Kidney epithelial cell (primary cell): ENCODE data around the gene HEXIM2. TPM values are rescaled to one million over a fixed set of nuclear protein-coding genes. Genes with fewer than 3 reads are reported as not detected.
A peak's percentile ranks its signal among the peaks of the same experiment; 100 is the strongest.

Experiments
- DNase-seq: peaks from one replicate; pipeline ENCODE4 v3.0.0-alpha.2; 2010; ENCODE audit warnings: low read depth
- H3K27me3 ChIP-seq: 2 replicates; pipeline ENCODE4 v1.6.0; 2011; ENCODE audit warnings: low read length; ENCODE audit not compliant: control insufficient read depth, insufficient read depth
- H3K36me3 ChIP-seq: 2 replicates; pipeline ENCODE4 v1.5.1; 2011; ENCODE audit warnings: low read length; ENCODE audit not compliant: control insufficient read depth, insufficient read depth
- H3K4me3 ChIP-seq: 2 replicates; pipeline ENCODE4 v1.5.1; 2011; ENCODE audit warnings: low read depth, mild to moderate bottlenecking, control low read depth, low read length
- CTCF ChIP-seq: IDR thresholded peaks from 2 replicates; pipeline ENCODE4 v1.5.1; 2011; ENCODE audit warnings: mild to moderate bottlenecking, moderate library complexity, low read length, control low read depth, inconsistent platforms; ENCODE audit not compliant: insufficient read depth, poor library complexity, severe bottlenecking
- total RNA-seq: library from RNA; depleted of rRNA; stranded (reverse); fragments of >200 nt; gene quantifications from 2 replicates; pipeline ENCODE4 v1.2.3, GENCODE V29; 2015

Gene HEXIM2
- total RNA-seq, 1 donor from 2014 or later, result 10.4 TPM

- TF ChIP-seq CTCF, result no peak
- H3K4me3 ChIP-seq, result no peak overlapping the region
- no peaks in the 10 kb centered on the region for H3K27me3 ChIP-seq
- H3K36me3 ChIP-seq, result no peaks in the 10 kb centered on the region
- DNase-seq, result no peak
These were observed 5.4 kb upstream of the HEXIM2 start for GRCh38 chr17:45156242-45156641.

- H3K27me3 ChIP-seq, result no peaks in the 10 kb centered on the region
- H3K4me3 ChIP-seq, result peak overlapping the region; percentile 73
- H3K36me3 ChIP-seq, result no peaks in the 10 kb centered on the region
- TF ChIP-seq CTCF, result peak; percentile 17
- no peak for DNase-seq
These were observed 1.0 kb upstream of the HEXIM2 start for GRCh38 chr17:45160447-45161287.

GRCh38 chr17:45162025-45162687 is 481 bp downstream of the HEXIM2 start:
- Histone ChIP-seq H3K4me3 (peak overlapping the region; percentile 34), H3K36me3 (no peaks in the 10 kb centered on the region), H3K27me3 (no peaks in the 10 kb centered on the region)
- no peak for TF ChIP-seq CTCF
- DNase-seq, result no peak

GRCh38 chr17:45164734-45165269 is 3.1 kb downstream of the HEXIM2 start:
- Histone ChIP-seq H3K27me3 (no peaks in the 10 kb centered on the region), H3K36me3 (no peaks in the 10 kb centered on the region), H3K4me3 (no peak overlapping the region)
- TF ChIP-seq CTCF, result no peak
- DNase-seq, result no peak

- Histone ChIP-seq H3K27me3 (no peaks in the 10 kb centered on the region), H3K36me3 (no peaks in the 10 kb centered on the region), H3K4me3 (no peak overlapping the region)
- TF ChIP-seq CTCF, result no peak
- DNase-seq, result no peak
These were observed 7.5 kb downstream of the HEXIM2 start for GRCh38 chr17:45168991-45169752.
